NK-92 treated with Interleukin-12 subunit alpha and Interleukin-12 subunit beta, amount 100 ng/mL, for 24 hours (cell line): ENCODE data around the gene PCNT.
"Not testable (repeated sequence)": the region's sequence is repeated elsewhere in the genome, so short reads cannot be mapped to it uniquely, and the experiment has no call there.

ENCODE experiments used
- DNase-seq: peaks from one replicate; lab custom pipeline; 2025; lab: John Stamatoyannopoulos, UW

PCNT gene

DNA sequence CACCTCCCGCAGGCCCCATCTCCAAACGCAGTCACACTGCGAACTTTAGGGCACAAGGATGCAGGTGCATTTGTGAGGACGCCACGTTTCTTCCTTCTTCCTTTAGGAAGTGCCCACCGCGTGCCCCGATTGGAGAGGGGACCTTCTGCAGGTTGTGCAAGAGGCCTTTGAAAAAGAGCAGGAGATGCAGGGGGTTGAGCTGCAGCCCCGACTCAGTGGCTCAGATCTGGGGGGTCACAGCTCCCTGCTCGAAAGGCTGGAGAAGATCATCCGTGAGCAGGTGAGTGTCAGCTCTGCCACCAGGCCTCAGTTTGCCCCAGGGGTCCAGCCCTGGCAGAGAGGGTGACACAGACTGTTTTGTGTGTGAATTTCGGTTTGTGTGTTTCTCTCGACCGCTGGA lies 103.6 kb downstream of the PCNT start:
- DNase-seq = no peak

DNA sequence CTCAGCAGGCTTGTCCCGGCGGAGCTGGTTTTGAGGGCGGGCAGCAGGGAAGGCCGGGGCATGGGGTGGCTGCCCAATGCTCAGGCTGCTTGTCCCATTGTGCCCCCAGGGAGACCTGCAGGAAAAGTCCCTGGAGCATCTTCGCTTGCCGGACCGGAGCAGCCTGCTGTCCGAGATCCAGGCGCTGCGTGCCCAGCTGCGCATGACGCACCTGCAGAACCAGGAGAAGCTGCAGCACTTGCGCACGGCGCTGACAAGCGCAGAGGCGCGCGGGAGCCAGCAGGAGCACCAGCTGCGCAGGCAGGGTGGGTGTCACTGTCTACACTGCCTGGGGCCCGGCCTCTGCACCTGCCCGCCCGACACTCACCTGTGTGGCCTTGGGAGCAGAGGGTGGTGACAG lies 104.3 kb downstream of the PCNT start:
- DNase-seq = no peak

DNA sequence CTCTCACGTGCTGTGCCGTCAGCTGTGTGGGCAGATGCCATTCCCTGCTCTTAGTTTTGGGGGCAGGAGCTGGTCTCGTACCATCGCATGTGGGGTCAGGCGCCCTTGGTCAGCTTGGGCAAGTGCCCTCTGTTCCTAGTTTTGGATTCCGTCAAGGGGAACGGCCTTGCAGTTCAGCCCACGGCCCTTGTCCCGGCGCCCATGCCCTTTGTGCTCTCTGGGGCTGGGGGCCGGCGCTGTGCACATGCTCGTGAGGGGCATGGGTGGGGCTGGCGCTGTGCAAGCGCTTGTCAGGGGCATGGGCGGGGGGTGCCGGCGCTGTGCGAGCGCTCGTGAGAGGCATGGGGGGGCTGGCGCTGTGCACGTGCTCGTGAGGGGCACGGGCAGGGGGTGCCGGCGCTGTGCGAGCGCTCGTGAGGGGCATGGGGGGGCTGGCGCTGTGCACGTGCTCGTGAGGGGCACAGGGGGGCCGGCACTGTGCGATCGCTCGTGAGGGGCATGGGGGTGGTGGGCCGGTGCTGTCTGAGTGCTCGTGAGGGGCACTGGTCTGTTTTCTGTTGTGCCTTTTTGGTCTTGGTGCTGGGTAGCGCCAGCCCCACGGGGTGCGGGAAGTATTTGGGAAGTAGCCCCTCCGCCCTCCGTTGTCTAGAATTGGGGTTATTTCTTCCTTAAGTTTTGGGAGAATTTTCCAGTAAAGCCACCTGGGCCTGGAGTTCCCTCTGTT lies 105.2 kb downstream of the PCNT start:
- no peak for DNase-seq

DNA sequence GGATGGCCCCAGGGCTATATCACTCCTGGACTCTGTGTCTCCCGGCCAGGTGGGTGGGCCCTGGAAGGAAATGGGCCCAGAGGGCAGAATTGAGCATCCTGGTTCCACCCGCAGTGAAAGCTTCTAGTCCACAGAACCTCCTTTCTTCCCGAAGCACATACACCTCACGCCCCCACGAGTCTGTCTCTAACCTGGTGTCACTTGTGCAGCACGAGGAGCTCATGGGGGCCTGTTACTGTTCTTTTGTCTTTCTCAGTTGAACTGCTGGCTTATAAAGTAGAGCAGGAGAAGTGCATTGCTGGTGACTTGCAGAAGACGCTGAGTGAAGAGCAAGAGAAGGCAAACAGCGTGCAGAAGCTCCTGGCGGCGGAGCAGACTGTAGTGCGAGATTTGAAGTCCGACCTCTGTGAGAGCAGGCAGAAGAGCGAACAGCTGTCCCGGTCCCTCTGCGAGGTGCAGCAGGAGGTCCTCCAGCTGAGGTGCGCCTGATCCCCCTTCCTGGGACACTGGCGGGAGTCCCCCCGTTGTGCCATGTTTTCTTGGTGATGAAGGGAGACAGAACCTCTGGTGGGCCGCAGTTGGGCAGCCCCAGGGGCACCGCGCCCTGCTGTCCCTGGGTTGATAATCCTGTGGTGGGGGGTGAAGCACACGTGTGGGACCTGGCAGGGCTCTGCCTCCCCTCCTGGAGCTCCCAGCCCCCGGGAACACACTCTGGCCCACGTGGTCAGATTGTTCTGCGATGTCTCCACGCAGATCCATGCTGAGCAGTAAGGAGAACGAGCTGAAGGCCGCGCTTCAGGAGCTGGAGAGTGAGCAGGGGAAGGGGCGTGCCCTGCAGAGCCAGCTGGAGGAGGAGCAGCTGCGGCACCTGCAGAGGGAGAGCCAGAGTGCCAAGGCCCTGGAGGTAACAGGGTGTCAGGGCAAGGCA lies 106.1 kb downstream of the PCNT start:
- DNase-seq = no peak

DNA sequence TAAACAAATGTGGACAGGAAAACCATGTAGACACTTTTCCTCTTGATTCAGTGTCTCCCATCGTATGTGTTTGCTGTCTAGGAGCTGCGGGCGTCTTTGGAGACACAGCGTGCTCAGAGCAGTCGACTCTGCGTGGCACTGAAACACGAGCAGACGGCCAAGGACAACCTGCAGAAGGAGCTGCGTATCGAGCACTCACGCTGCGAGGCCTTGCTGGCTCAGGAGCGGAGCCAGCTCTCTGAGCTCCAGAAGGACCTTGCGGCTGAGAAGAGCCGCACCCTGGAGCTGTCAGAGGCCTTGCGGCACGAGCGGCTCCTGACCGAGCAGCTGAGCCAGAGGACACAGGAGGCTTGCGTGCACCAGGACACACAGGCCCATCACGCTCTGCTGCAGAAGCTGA lies 107.5 kb downstream of the PCNT start:
- DNase-seq = no peak

DNA sequence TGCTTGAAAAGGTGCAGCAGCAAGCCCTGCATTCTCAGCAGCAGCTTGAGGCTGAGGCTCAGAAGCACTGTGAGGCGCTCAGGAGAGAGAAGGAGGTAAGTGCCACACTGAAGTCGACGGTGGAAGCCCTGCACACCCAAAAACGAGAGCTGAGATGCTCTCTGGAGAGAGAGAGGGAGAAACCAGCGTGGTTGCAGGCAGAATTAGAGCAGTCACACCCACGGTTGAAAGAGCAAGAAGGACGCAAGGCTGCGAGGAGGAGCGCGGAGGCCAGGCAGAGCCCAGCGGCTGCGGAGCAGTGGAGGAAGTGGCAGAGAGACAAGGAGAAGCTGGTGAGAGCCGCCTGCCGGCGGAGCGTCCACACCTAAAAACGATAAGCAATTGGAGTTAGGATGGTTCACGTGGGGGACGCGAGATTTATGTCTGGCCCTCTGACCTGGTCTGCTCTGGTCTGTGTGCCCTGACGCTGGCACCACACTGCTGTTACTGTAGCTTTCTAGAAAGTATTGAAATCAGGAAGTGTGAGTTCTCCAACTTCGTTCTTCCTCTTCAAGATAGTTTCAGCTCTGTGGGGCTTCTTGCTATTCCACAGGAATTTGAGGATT lies 108.0 kb downstream of the PCNT start:
- DNase-seq = no peak

DNA sequence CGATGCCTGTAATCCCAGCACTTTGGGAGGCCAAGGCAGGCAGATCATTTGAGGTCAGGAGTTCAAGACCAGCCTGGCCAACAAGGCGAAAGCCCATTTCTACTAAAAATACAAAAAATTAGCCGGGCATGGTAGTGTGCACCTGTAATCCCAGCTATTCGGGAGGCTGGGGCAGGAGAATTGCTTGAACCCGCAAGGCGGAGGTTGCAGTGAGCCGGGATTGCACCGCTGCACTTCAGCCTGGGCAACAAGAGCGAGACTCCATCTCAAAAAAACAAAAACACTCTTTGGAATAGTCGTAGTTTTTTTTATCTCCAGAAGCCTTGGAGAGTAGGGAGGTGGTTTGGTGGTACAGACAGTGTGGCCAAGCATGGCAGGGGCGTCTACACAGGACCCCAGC lies 109.2 kb downstream of the PCNT start:
- not testable (repeated sequence) for DNase-seq

DNA sequence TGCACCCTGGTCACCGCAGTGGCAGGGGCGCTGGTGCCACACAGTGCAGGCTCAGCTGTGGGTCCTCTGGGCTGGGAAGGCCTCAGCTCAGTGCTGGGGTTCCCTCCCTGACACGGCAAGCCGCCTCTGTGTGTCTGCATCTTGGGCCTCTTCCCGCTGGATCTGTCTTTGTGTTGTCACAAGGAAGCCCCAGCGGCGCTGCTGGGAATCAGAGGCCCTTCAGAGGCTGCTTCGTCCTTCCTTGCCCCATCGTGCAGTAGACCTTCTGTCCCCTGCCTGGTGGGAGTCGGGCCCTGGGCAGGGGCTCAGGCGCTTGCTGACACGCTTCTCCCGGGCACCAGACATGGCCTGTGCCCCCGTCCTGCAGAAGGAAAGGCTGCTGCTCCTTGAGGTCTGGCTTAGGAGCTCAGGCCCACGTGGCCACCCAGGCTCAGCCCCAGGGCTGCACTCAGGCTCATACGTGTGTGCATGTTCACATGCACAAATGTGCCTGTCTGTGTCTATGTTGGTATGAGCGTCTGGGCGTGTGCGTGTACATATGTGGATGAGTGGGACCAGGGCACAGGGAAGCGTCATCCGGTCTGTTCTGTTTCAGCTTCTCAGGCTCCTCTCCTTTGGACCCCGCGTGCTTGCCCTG lies 110.5 kb downstream of the PCNT start:
- no peak for DNase-seq

DNA sequence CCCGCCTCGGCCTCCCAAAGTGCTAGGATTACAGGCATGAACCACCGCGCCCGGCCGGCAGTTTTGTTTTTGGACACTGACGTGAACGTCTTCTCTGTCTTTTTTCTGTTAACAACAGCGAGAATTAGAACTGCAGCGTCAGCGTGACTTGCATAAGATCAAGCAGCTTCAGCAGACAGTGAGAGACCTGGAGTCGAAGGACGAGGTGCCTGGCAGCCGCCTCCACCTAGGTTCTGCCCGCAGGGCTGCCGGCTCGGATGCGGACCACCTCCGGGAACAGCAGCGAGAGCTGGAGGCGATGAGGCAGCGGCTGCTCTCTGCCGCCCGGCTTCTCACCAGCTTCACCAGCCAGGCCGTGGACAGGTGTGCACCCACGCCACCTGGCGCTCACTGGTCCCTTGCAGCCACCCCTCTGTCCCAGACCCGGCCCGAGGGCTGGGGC lies 111.9 kb downstream of the PCNT start:
- no peak for DNase-seq

DNA sequence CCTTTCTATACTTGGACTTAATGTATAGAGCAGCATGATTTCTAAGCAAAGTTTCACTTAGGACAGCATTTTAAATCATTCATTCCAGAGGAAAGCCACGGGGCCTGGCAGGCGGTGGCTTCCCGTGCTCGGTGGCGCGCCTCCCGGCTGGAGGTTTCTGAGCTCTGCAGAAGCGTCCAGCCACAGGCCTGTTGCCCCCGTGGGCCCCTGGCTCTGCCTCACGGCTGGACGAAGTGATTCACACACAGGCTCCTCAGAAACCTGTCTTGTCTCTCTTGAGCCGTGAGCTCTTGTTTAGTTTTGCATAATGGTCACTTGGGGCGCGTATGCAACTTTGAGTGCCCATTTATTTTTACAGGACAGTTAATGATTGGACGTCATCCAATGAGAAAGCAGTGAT lies 112.7 kb downstream of the PCNT start:
- no peak for DNase-seq

DNA sequence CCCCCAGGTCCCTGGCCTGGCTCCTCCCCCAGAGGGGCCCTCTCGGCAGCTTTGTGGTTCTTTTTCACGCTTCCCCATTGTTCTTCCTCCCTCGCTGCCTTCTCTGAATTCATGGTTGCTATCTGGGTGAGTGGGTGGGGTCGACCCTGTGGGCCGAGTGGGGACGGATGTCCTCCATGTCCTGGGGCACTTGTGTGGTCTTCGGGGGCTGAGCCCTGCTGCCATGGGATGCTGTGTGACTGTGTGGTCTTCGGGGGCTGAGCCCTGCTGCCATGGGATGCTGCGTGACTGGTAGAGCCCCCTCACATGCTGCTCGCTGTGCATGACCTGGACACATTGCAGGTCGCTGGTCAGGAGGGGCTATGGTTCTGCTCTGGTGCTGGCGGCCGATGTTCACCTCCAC lies 113.1 kb downstream of the PCNT start:
- DNase-seq = no peak

DNA sequence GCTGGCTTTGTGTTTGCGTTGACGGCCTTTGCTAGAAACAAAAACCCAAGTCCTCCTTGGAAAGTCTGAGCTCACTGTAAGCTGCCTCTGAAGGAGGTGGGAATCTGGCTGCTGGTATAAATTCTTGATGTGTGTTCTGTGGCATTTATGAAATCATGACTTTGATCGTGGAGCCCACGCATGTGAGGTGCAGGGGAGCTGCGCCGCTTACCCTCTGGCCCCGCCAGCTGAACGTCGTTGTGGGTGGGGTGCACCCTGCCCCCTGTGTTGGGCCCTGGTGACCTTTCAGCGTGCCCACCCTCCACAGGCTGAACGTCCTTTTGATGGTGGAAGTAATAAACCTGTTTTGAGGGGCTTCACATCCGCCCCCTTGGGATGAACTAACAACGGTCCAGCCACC lies 113.6 kb downstream of the PCNT start:
- no peak for DNase-seq

DNA sequence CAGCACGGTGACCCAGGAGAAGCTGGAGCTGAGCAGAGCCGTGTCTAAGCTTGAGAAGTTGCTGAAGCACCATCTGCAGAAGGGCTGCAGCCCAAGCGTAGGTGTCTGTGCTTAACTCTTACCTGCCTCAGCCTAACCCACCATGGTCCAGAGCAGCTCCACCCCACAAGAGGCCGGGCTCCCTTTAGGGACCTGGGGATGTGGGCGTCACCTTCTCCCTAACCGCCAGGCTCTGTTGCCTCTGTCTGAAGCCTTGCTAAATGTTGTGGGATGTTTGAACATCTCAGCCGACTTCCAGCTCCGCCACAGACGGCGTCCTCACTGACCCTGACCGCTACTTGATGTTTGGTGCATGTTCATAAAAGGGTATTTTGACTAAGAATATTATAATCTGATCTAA lies 114.3 kb downstream of the PCNT start:
- DNase-seq = no peak

DNA sequence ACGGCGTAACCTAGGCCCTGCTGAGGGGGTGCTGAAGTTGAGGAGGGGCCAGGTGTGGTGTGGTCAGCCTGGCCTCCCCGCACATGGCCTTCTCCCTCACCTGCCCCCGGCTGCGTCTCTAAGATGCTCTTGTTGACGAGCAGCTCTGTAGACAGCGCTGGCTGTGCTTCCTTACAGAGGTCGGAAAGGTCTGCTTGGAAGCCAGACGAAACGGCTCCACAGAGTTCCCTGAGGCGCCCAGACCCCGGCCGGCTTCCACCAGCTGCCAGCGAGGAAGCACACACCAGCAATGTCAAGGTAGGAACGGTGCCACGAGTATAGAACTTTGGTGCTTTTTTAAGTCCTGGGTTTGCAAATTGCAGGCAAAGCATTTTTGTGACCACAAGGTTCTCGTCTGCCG lies 116.0 kb downstream of the PCNT start:
- DNase-seq = no peak

DNA sequence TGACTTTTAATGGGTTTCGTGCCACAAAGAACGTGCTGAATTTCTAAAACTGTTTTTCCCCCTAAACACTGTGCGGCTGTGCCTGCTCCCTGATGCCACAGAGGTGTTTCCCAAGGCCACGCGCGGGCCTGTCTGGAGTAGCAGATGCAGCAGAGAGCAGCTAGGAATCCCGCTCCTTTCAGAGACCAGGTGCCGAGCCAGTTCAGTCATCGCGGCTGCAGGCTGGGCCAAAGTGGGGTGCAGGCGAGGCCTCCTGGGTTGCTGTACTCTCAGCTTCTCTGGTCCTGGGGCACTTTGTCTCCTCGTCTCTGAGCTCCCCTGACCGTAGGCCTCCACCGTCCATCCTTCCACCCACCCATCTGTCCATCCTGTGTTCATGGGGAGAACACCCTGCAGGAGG lies 117.4 kb downstream of the PCNT start:
- no peak for DNase-seq

DNA sequence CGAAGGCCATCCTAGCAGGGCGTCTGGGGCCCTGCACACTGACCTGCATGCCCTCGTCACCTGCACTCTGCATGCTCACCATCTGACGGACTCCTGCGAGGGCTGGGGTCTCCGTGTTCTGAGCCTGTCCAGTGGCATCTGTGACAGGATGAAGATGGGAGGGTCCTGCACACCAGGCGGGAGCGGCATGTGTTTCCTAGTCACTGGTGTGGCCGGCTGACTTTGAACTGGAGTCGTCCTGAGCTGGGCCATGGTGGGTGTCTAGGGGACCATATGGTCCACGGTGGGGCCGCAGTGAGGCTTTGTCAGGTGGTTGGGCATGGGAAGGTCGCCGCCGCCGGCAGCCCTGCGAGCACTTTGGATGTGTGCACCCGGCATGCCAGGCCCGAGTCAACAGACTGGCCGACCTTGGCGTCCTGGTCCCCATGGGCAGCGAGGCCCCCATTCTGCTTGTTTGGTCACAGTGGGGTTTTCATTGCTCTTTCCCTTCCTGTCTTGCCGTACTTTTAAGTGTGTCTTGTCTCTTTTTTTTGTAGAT lies 118.1 kb downstream of the PCNT start:
- no peak for DNase-seq

DNA sequence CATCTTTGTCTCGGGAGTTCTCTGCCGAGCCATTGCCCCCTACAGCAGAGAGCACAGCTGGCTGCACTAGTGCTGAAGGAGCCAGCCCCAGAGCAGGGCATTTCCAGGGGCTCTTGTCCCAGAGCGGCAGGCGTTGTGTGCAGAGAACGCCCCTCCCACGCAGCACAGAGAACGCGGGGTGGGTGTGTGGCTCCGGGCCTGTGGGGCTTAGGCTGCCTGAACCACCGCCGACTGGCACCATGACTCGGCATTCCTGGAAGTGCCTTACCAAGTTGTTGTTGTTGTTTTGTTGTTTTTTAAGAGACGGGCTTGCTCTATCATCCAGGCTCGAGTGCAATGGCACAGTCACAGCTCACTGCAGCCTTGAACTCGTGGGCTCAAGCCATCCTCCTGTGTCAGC lies 119.0 kb downstream of the PCNT start:
- DNase-seq = no peak

DNA sequence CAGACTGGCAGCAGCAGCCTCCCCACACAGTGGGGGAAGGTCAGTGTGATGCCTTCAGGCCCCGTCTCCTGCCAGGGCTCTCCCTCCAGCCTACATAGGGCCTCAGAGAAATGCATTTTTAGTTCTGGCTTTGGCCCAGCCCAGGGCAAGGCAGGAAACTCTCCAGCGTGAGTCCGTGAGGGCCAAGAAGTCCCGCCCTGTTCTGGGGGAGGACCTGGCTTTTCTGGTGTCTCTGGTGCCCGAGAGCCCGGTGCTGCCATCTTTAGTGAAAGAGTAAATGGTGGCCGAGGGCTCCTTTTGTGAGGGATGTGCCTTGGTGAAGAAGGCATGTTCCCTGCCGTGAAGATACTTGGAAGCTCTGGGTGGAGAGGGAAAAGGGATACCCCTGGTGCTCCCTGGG lies 120.0 kb downstream of the PCNT start:
- DNase-seq = no peak

DNA sequence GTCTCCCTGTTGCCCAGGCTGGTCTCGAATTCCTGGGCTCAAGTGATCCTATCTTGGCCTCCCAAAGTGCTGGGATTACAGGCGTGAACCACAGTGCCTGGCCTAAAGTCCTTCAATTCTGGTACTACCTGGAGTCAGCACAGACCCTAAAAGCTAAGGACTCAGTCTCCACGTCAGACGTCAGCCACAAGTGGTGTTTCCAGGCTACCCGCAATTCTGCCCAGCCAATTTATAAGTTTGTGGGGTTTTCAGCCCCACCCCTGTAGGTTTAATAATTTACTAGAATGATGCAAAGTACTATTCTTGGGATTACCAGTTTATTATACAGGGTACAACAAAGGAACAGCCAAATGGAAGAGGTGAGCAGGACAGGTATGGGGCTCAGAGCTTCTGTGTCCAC lies 124.2 kb downstream of the PCNT start:
- no peak for DNase-seq

DNA sequence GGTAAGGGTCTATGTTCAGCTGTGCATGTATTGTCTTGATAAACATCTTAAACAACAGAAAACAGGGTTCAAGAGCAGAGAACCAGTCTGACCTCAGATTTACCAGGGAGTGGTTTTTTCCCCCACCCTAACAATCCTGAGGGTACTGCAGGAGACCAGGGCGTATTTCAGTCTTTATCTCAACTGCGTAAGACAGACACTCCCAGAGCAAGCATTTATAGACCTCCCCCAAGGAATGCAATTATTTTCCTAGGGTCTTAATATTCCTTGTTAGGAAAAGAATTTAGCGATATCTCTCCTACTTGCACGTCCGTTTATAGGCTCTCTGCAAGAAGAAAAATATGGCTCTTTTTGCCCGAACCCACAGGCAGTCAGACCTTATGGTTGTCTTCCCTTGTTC lies 124.9 kb downstream of the PCNT start:
- not testable (repeated sequence) for DNase-seq

DNA sequence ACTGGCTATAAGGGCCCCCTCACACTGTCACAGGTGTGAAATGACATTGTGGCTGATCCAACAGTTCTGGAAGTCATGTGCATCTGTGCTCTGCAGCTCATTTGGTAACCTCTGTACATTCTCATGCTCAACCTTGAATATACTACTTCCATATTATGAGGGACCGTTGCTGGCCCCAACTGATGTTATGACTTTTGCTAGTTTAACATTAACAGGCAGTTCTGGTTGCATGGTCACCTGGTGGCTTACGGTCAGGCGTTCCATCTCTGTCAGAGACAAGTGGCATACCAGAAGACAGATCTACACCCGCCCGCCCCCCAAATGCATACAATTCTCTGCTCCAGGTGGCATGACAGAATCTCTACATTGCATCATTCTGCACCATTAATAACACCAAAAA lies 128.8 kb downstream of the PCNT start:
- no peak for DNase-seq

DNA sequence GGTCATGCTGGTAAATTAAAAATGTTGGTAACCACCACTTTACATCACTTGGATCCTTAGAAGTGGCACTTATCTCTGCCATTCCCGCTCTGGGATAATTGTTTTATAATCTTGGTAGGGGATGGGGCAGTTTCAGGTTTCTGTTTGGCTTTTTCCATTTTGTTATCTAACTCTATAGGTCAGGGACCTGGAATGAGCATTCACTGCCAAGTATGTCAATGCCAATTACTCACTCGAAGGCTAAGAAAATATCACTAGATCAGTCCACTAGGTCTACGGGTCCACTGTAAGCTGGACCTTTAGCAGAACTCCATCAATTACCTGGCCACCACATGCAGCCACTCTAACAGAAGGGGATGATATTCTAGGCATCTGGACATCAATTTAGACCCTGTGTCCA lies 130.2 kb downstream of the PCNT start:
- no peak for DNase-seq
